Neural progenitor cell (in vitro differentiated cells): Measurements from ENCODE around the gene ANKRD33. TPM values are rescaled to one million over a fixed set of nuclear protein-coding genes. Genes with fewer than 3 reads are reported as not detected.

ENCODE experiments used
- DNase-seq: peaks from one replicate; pipeline ENCODE4 v3.0.0-alpha.2; 2016; ENCODE audit warnings: low spot score
- H2AFZ ChIP-seq: fragments of 200-600 bp; sonication (generic); replicated peaks from 2 replicates; pipeline ENCODE4 v1.6.1; 2016; ENCODE audit warnings: antibody characterized with exemption
- H3F3A ChIP-seq: fragments of 200-600 bp; sonication (generic); 2 replicates; pipeline ENCODE4 v1.6.1; 2016; ENCODE audit warnings: antibody characterized with exemption, low read depth
- H3K27ac ChIP-seq: fragments of 200-600 bp; sonication (generic); 2 replicates; pipeline ENCODE4 v1.5.1; 2016; ENCODE audit warnings: mild to moderate bottlenecking
- H3K27me3 ChIP-seq: fragments of 200-600 bp; sonication (generic); 2 replicates; pipeline ENCODE4 v1.6.1; 2016; ENCODE audit warnings: mild to moderate bottlenecking, moderate library complexity
- H3K36me3 ChIP-seq: fragments of 200-600 bp; sonication (generic); 2 replicates; pipeline ENCODE4 v1.5.1; 2016
- H3K4me1 ChIP-seq: fragments of 200-600 bp; sonication (generic); 2 replicates; pipeline ENCODE4 v1.6.1; 2016; ENCODE audit warnings: mixed run types
- H3K4me2 ChIP-seq: fragments of 200-600 bp; sonication (generic); 2 replicates; pipeline ENCODE4 v1.6.1; 2016
- H3K4me3 ChIP-seq: fragments of 200-600 bp; sonication (generic); 2 replicates; pipeline ENCODE4 v1.5.1; 2016
- H3K79me2 ChIP-seq: fragments of 200-600 bp; sonication (generic); 2 replicates; pipeline ENCODE4 v1.6.1; 2016; ENCODE audit warnings: low read depth
- H3K9ac ChIP-seq: fragments of 200-600 bp; sonication (generic); 2 replicates; pipeline ENCODE4 v1.6.1; 2016
- H3K9me3 ChIP-seq: fragments of 200-600 bp; sonication (generic); 2 replicates; pipeline ENCODE4 v1.5.1; 2016; ENCODE audit warnings: low read depth
- H4K20me1 ChIP-seq: fragments of 200-600 bp; sonication (generic); 2 replicates; pipeline ENCODE4 v1.6.1; 2016; ENCODE audit warnings: low read depth
- H3K27ac Mint-ChIP-seq: 3 replicates; pipeline ENCODE4 v1.8.0; 2021; ENCODE audit warnings: mixed read lengths
- H3K27me3 Mint-ChIP-seq: 2 replicates; pipeline ENCODE4 v1.8.0; 2022; ENCODE audit warnings: low read depth, mild to moderate bottlenecking, inconsistent platforms, moderate library complexity, mixed read lengths; ENCODE audit not compliant: insufficient read depth
- H3K36me3 Mint-ChIP-seq: 3 replicates; pipeline ENCODE4 v1.8.0; 2021; ENCODE audit warnings: mixed read lengths
- H3K4me1 Mint-ChIP-seq: 3 replicates; pipeline ENCODE4 v1.8.0; 2021; ENCODE audit warnings: mixed read lengths
- H3K4me3 Mint-ChIP-seq: 3 replicates; pipeline ENCODE4 v1.8.0; 2021; ENCODE audit warnings: mild to moderate bottlenecking, moderate library complexity, mixed read lengths
- H3K9me3 Mint-ChIP-seq: 3 replicates; pipeline ENCODE4 v1.8.0; 2020; ENCODE audit warnings: mixed read lengths
- EZH2 ChIP-seq: fragments of 200-600 bp; sonication (generic); IDR thresholded peaks from 2 replicates; pipeline ENCODE4 v1.6.1; 2017; ENCODE audit warnings: antibody characterized with exemption, mild to moderate bottlenecking, moderate library complexity
- EZH2phosphoT487 ChIP-seq: fragments of 200-600 bp; sonication (generic); IDR thresholded peaks from 2 replicates; pipeline ENCODE4 v1.6.1; 2017; ENCODE audit warnings: antibody characterized with exemption
- total RNA-seq: library from RNA; depleted of rRNA; stranded (reverse); fragments of >200 nt; gene quantifications from 2 replicates; pipeline ENCODE4 v1.2.3, GENCODE V29; 2015; ENCODE audit warnings: low replicate concordance
- TF ChIP-seq, protein P1 (sequence below): fragments of 200-600 bp; sonication (generic); IDR thresholded peaks from 2 replicates; pipeline ENCODE4 v1.5.1; 2017; ENCODE audit warnings: antibody characterized with exemption, mild to moderate bottlenecking

Gene ANKRD33
- total RNA-seq, 1 donor from 2014 or later, result 0.39 TPM

DNA sequence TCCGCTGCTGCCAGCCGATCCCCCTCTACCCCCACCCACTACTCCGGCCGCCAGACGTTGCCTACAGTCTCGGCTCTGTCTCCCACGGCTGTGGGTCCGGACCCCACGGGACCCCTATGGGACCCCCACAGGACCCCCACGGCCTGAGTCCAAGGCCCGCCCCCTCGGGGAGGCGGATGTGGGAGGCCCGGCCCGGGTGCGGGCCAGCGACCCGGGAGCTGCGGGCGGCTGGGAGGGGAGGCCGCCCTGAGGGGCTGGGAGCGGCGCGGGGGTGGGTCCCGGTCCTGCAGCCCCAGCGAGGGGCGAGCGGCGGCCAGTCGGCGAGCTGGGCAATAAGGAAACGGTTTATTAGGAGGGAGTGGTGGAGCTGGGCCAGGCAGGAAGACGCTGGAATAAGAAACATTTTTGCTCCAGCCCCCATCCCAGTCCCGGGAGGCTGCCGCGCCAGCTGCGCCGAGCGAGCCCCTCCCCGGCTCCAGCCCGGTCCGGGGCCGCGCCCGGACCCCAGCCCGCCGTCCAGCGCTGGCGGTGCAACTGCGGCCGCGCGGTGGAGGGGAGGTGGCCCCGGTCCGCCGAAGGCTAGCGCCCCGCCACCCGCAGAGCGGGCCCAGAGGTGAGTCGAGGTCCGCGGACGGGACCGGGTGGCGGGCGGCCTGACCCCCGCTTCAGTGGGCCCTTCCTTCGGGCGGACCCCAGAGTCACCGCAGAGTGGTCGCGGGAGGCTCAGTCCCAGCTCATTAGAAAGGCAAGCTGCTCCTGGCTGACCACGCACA lies 19.4 kb downstream of the ANKRD33 start, which contains the start of gene ACVRL1:
Gene ACVRL1, plus strand, starts transcription at position 422 of the 773 bp plus-strand sequence. CDS start 4,971 bp downstream, outside the sequence.
- Histone ChIP-seq H3K36me3 (no peaks in the 10 kb centered on the region), H3K9me3 (no peaks in the 10 kb centered on the region), H4K20me1 (no peaks in the 10 kb centered on the region), H3F3A (no peaks in the 10 kb centered on the region), H2AFZ (no peak within 1 kb of the TSS), H3K4me2 (peak within 1 kb of the TSS; percentile 79), H3K9ac (no peak within 1 kb of the TSS), H3K27me3 (peaks cover 57% of the 10 kb centered on the region), H3K27ac (no peak within 1 kb of the TSS), H3K4me3 (peak within 1 kb of the TSS; percentile 46), H3K79me2 (no peaks in the 10 kb centered on the region), H3K4me1 (peaks cover 4% of the 10 kb centered on the region)
- peaks cover 32% of the 10 kb centered on the region for H3K4me1 Mint-ChIP-seq
- no peak within 1 kb of the TSS for H3K4me3 Mint-ChIP-seq
- H3K27me3 Mint-ChIP-seq, result peaks cover 8% of the 10 kb centered on the region
- H3K27ac Mint-ChIP-seq, result no peak within 1 kb of the TSS
- H3K9me3 Mint-ChIP-seq, result no peaks in the 10 kb centered on the region
- H3K36me3 Mint-ChIP-seq, result no peaks in the 10 kb centered on the region
- peak; percentile 38 for DNase-seq
- TF ChIP-seq EZH2, result peak; percentile 34
- TF ChIP-seq, protein P1, sequence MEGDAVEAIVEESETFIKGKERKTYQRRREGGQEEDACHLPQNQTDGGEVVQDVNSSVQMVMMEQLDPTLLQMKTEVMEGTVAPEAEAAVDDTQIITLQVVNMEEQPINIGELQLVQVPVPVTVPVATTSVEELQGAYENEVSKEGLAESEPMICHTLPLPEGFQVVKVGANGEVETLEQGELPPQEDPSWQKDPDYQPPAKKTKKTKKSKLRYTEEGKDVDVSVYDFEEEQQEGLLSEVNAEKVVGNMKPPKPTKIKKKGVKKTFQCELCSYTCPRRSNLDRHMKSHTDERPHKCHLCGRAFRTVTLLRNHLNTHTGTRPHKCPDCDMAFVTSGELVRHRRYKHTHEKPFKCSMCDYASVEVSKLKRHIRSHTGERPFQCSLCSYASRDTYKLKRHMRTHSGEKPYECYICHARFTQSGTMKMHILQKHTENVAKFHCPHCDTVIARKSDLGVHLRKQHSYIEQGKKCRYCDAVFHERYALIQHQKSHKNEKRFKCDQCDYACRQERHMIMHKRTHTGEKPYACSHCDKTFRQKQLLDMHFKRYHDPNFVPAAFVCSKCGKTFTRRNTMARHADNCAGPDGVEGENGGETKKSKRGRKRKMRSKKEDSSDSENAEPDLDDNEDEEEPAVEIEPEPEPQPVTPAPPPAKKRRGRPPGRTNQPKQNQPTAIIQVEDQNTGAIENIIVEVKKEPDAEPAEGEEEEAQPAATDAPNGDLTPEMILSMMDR, result no peak
- TF ChIP-seq EZH2phosphoT487, result peak; percentile 12

DNA sequence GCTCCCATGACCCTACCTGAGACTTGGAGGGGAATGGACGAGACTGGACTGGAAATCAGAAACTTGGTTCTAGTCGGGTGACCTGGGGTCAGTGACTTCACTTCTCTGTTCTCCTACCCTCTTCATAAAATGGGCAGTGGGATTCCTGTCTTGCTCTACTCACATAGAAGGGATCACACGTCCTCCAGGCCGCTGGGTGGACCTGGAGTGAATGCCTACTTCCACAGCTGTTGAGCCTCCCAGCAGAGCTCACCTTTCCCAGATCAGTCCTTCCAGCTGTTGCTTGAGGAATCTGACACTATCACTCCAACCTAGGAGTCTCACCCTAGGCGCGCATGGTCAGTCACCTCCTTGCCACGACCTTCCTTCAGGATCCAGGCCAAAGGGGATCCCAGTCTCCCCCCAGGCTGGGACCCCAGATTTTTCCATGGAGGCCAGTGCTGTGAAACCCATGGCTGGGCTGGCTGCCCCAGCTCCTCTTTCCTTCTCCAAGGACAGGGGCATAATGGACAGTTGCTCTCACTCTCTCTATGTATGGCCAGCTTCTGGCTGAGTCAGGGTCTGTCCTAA lies 20.0 kb downstream of the ANKRD33 start:
- Mint-ChIP-seq H3K4me3 (no peak overlapping the region), H3K4me1 (peaks cover 39% of the 10 kb centered on the region), H3K27me3 (peaks cover 8% of the 10 kb centered on the region), H3K36me3 (no peaks in the 10 kb centered on the region), H3K9me3 (no peaks in the 10 kb centered on the region), H3K27ac (no peak overlapping the region)
- DNase-seq, result no peak
- Histone ChIP-seq H4K20me1 (no peaks in the 10 kb centered on the region), H3K4me2 (peak overlapping the region; percentile 79), H3K36me3 (no peaks in the 10 kb centered on the region), H3K4me1 (peaks cover 9% of the 10 kb centered on the region), H3K27me3 (peaks cover 57% of the 10 kb centered on the region), H2AFZ (no peak overlapping the region), H3K27ac (no peak overlapping the region), H3K9ac (no peak overlapping the region), H3K79me2 (no peaks in the 10 kb centered on the region), H3K9me3 (no peaks in the 10 kb centered on the region), H3K4me3 (peak overlapping the region; percentile 46), H3F3A (no peaks in the 10 kb centered on the region)
- TF ChIP-seq EZH2phosphoT487 (no peak), EZH2 (no peak)
- TF ChIP-seq, protein P1, result no peak

DNA sequence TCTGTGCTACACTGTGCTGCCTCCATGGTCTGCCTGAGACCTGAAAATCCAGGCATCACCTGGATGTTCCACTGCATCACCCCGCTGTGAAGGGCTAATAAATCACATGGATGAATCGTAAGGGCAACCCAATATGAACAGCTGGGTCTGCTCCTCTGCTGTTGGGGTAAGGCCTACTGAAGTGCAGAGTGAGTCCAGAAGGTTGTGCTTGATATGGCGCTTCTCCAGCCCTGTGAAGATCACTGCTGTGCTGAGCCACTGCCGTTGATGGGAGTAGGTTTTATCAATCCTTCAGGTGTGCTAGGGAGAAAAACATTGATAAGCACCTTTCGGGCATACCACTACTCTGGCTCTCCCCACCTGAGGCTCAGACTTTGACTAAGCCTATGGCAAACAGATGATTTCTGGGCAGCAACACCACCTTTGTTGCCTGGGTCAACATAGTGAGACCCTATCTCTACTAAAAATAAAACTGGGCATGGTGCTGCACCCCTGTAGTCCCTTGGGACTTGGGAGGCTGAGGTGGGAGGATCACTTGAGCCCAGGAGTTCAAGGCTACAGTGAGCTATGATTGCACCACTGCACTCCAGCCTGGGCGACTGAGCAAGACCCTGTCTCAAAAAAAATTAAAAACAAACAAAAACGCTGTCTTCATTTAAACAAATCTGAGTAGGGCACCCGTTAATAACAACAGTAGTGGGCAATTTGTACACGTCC lies 21.1 kb downstream of the ANKRD33 start:
- no peaks in the 10 kb centered on the region for H4K20me1 ChIP-seq
- Mint-ChIP-seq H3K9me3 (no peaks in the 10 kb centered on the region), H3K36me3 (no peaks in the 10 kb centered on the region), H3K27ac (no peak overlapping the region), H3K4me3 (peak overlapping the region; percentile 9), H3K4me1 (peaks cover 39% of the 10 kb centered on the region), H3K27me3 (peaks cover 8% of the 10 kb centered on the region)
- no peak overlapping the region for H3K27ac ChIP-seq
- H3K4me2 ChIP-seq, result no peak overlapping the region
- H3K79me2 ChIP-seq, result no peaks in the 10 kb centered on the region
- no peaks in the 10 kb centered on the region for H3F3A ChIP-seq
- no peak for DNase-seq
- TF ChIP-seq EZH2phosphoT487, result no peak
- no peak for TF ChIP-seq EZH2
- TF ChIP-seq, protein P1, result no peak
- no peak overlapping the region for H2AFZ ChIP-seq
- H3K9me3 ChIP-seq, result no peaks in the 10 kb centered on the region
- H3K27me3 ChIP-seq, result peaks cover 57% of the 10 kb centered on the region
- H3K9ac ChIP-seq, result no peak overlapping the region
- no peak overlapping the region for H3K4me3 ChIP-seq
- peaks cover 9% of the 10 kb centered on the region for H3K4me1 ChIP-seq
- no peaks in the 10 kb centered on the region for H3K36me3 ChIP-seq
